Trophoblast cell (in vitro differentiated cells and primary cell): ENCODE results near the gene PDE6B.

Experiments
- DNase-seq, 2 donors: peaks; one replicate each; pipeline ENCODE4 v3.0.0-alpha.2; 2016
- H2AFZ ChIP-seq: 2 replicates; pipeline ENCODE4 v1.6.1; 2013; ENCODE audit warnings: low read length, moderate library complexity, mild to moderate bottlenecking; ENCODE audit not compliant: insufficient read depth, poor library complexity
- H2AK5ac ChIP-seq: 2 replicates; pipeline ENCODE4 v1.6.1; 2013; ENCODE audit warnings: mild to moderate bottlenecking, low read length
- H2BK120ac ChIP-seq: 2 replicates; pipeline ENCODE4 v1.6.1; 2013; ENCODE audit warnings: low read length, mild to moderate bottlenecking, moderate library complexity; ENCODE audit not compliant: insufficient read depth, poor library complexity
- H2BK12ac ChIP-seq: 2 replicates; pipeline ENCODE4 v1.6.1; 2013; ENCODE audit warnings: mild to moderate bottlenecking, low read length, moderate library complexity
- H2BK5ac ChIP-seq: 2 replicates; pipeline ENCODE4 v1.6.1; 2013; ENCODE audit warnings: low read length, low read depth, moderate library complexity, mild to moderate bottlenecking; ENCODE audit not compliant: poor library complexity
- H3K14ac ChIP-seq: 2 replicates; pipeline ENCODE4 v1.6.1; 2013; ENCODE audit warnings: mild to moderate bottlenecking, low read length
- H3K18ac ChIP-seq: 2 replicates; pipeline ENCODE4 v1.6.1; 2013; ENCODE audit warnings: mild to moderate bottlenecking, low read length
- H3K23ac ChIP-seq: 2 replicates; pipeline ENCODE4 v1.6.1; 2013; ENCODE audit warnings: low read length
- H3K27ac ChIP-seq: 2 replicates; pipeline ENCODE4 v1.5.1; 2013; ENCODE audit warnings: low read depth, mild to moderate bottlenecking, inconsistent platforms, low read length, moderate library complexity
- H3K27me3 ChIP-seq: 2 replicates; pipeline ENCODE4 v1.6.1; 2013; ENCODE audit warnings: inconsistent platforms, mild to moderate bottlenecking, low read length, moderate library complexity; ENCODE audit not compliant: insufficient read depth
- H3K36me3 ChIP-seq, 2 experiments: 1 replicate in 1 of 2; 2 replicates in 1 of 2; pipeline ENCODE4 v1.6.1; 2013; ENCODE audit warnings: low read length in 2 of 2, mild to moderate bottlenecking in 2 of 2, moderate library complexity in 1 of 2; ENCODE audit not compliant: insufficient read depth in 2 of 2, control insufficient read depth in 1 of 2
- H3K4ac ChIP-seq: 2 replicates; pipeline ENCODE4 v1.6.1; 2013; ENCODE audit warnings: low read depth, mild to moderate bottlenecking, low read length, moderate library complexity
- H3K4me1 ChIP-seq, 2 experiments: 1 replicate in 1 of 2; 2 replicates in 1 of 2; pipeline ENCODE4 v1.6.1; 2013; ENCODE audit warnings: low read length in 2 of 2, mild to moderate bottlenecking in 2 of 2, moderate library complexity in 1 of 2; ENCODE audit not compliant: insufficient read depth in 2 of 2, control insufficient read depth in 1 of 2
- H3K4me2 ChIP-seq: 2 replicates; pipeline ENCODE4 v1.6.1; 2013; ENCODE audit warnings: inconsistent platforms, mild to moderate bottlenecking, low read length, moderate library complexity
- H3K4me3 ChIP-seq: 2 replicates; pipeline ENCODE4 v1.5.1; 2013; ENCODE audit warnings: mild to moderate bottlenecking, low read depth, low read length, inconsistent platforms
- H3K79me1 ChIP-seq: one replicate; pipeline ENCODE4 v1.6.1; 2013; ENCODE audit warnings: low read length
- H3K79me2 ChIP-seq: 2 replicates; pipeline ENCODE4 v1.6.1; 2013; ENCODE audit warnings: low read length, mild to moderate bottlenecking; ENCODE audit not compliant: control insufficient read depth, insufficient read depth, poor library complexity
- H3K9ac ChIP-seq: 2 replicates; pipeline ENCODE4 v1.6.1; 2013; ENCODE audit warnings: mild to moderate bottlenecking, low read length
- H3K9me3 ChIP-seq: 2 replicates; pipeline ENCODE4 v1.6.1; 2013; ENCODE audit warnings: low read depth, mild to moderate bottlenecking, control low read depth, inconsistent platforms, low read length; ENCODE audit not compliant: insufficient read depth
- H4K12ac ChIP-seq: 2 replicates; pipeline ENCODE4 v1.6.1; 2013; ENCODE audit warnings: low read depth, mild to moderate bottlenecking, low read length, moderate library complexity
- H4K8ac ChIP-seq: 2 replicates; pipeline ENCODE4 v1.6.1; 2013; ENCODE audit warnings: low read depth, mild to moderate bottlenecking, low read length, moderate library complexity
- H4K91ac ChIP-seq: one replicate; pipeline ENCODE4 v1.6.1; 2013; ENCODE audit warnings: low read depth, mild to moderate bottlenecking, low read length, moderate library complexity
- WGBS: extraction: QIAGEN DNeasy Blood & Tissue Kit; methylation state at CpG from one replicate; pipeline ENCODE4 v1.1.7; 2013; ENCODE audit warnings: missing lambda C conversion rate; ENCODE audit not compliant: insufficient read length, insufficient coverage; ENCODE audit errors: extremely low coverage; 5-methylcytosine and 5-hydroxymethylcytosine counted together

PDE6B gene

DNA sequence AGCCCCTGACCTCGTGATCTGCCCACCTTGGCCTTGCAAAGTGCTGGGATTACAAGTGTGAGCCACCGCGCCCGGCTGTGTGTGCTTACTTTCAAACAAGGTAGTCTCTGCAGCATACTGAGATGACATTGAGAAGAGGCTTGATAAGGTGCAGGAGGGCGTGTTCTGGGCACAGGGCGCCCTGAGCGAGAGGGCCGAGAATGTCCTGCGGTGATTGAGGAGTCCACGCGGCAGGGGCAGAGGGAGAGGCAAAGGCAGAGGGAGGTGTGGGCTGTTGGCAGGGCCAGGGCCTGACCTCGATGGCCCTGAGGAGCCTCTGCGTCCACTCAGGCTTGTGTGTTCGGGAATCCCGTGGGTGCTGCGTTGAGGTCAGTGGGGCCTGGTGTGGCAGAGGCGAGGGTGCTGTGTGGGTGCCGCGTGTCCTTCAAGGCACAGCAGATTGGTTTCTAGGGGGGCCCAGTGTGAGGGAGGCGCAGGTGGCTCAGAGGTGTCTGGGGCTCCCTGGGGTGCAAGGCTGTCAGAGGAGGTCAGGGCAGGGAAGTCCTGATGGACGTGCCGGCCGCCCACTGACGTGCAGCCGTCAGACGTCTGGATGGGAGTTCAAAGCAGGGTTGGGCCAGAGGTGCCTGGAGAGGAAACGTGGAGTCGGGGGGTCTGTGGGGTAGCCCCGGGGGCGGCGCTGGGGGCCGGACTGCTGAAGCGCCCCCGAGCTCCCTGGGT, 92.4 kb downstream of the PDE6B start:
- Histone ChIP-seq H2AK5ac (no peak overlapping the region), H2BK120ac (no peak overlapping the region), H3K23ac (no peak overlapping the region)

DNA sequence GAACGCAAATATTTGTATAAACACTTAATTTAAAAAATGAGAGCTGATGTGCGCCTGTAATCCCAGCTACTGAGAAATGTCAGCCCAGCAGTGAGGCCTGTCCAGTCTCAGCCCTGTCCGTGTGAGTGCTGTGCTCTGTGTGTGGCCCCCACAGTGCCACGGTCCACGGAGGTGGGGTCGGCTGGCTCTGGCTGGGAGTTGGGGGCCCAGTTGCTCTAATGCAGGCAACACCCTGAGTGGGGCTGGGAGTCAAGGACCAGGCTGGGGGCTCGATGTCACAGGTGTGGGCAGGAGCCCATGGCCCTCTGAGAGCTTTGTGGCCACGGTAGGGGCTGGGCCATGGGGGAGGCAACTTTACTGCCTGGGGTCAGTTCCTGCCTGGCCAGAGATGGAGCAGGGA, 93.1 kb downstream of the PDE6B start:
- Histone ChIP-seq H3K18ac (no peak overlapping the region), H3K79me2 (peaks cover 39% of the 10 kb centered on the region), H2BK12ac (no peak overlapping the region), H3K23ac (no peak overlapping the region), H2BK120ac (no peak overlapping the region), H3K14ac (no peak overlapping the region), H3K36me3 (peaks cover 39 to 54% of the 10 kb centered on the region in 2 experiments), H3K4me1 (no peaks in the 10 kb centered on the region), H4K91ac (no peak overlapping the region), H4K12ac (no peak overlapping the region), H3K27me3 (no peaks in the 10 kb centered on the region), H3K79me1 (no peaks in the 10 kb centered on the region), H4K8ac (no peak overlapping the region), H3K4ac (peak overlapping the region; percentile 80), H3K27ac (no peak overlapping the region), H3K9ac (no peak overlapping the region), H2BK5ac (no peak overlapping the region), H2AK5ac (no peak overlapping the region), H3K4me3 (no peak overlapping the region), H2AFZ (no peak overlapping the region), H3K9me3 (peaks cover 8% of the 10 kb centered on the region), H3K4me2 (no peak overlapping the region)
- DNase-seq: no peak
- no CpG with 5 or more reads among the region's 8 CpGs for WGBS

More for the DNA sequence above, 92.4 kb downstream of the PDE6B start:
- Histone ChIP-seq H3K18ac (no peak overlapping the region), H3K9me3 (peaks cover 9% of the 10 kb centered on the region), H4K91ac (no peak overlapping the region), H3K27ac (no peak overlapping the region), H2BK5ac (no peak overlapping the region), H3K36me3 (peaks cover 37 to 47% of the 10 kb centered on the region in 2 experiments), H3K4me3 (no peak overlapping the region), H3K9ac (no peak overlapping the region), H2BK12ac (no peak overlapping the region), H4K12ac (no peak overlapping the region), H4K8ac (no peak overlapping the region), H3K79me1 (no peaks in the 10 kb centered on the region), H3K4me2 (no peak overlapping the region), H3K27me3 (no peaks in the 10 kb centered on the region), H3K14ac (no peak overlapping the region), H3K79me2 (peaks cover 44% of the 10 kb centered on the region), H3K4ac (peak overlapping the region; percentile 8), H2AFZ (peak overlapping the region; percentile 8), H3K4me1 (no peaks in the 10 kb centered on the region)
- no CpG with 5 or more reads among the region's 34 CpGs for WGBS
- no peak for DNase-seq
